Measurements from ENCODE around the gene BCAS1.
"Not testable (repeated sequence)": the region's sequence is repeated elsewhere in the genome, so short reads cannot be mapped to it uniquely, and the experiment has no call there.

BCAS1 gene

GRCh38 chr20:54021446-54022235 lies 48.8 kb downstream of the BCAS1 start:
- H3K4me3 ChIP-seq (ENCODE audit: low read depth, low read length): no peak overlapping the region
- H3K9me3 ChIP-seq (ENCODE audit: control insufficient read depth, insufficient read depth, low read length): no peaks in the 10 kb centered on the region
- no peak overlapping the region for H3K9ac ChIP-seq (ENCODE audit: low read depth, low read length)
- peaks cover 6% of the 10 kb centered on the region for H3K4me1 ChIP-seq (ENCODE audit: control insufficient read depth, insufficient read depth, low read length)
- no peaks in the 10 kb centered on the region for H3K36me3 ChIP-seq (ENCODE audit: control insufficient read depth, insufficient read depth, low read length)
- H3K27me3 ChIP-seq (ENCODE audit: control insufficient read depth, insufficient read depth, low read length): no peaks in the 10 kb centered on the region

GRCh38 chr20:54020868-54021267 lies 49.5 kb downstream of the BCAS1 start:
- no peak overlapping the region for H3K4me3 ChIP-seq (ENCODE audit: low read depth, low read length)
- H3K9ac ChIP-seq (ENCODE audit: low read depth, low read length): no peak overlapping the region
- H3K27me3 ChIP-seq (ENCODE audit: control insufficient read depth, insufficient read depth, low read length): no peaks in the 10 kb centered on the region
- no peaks in the 10 kb centered on the region for H3K9me3 ChIP-seq (ENCODE audit: control insufficient read depth, insufficient read depth, low read length)
- no peaks in the 10 kb centered on the region for H3K36me3 ChIP-seq (ENCODE audit: control insufficient read depth, insufficient read depth, low read length)
- H3K4me1 ChIP-seq (ENCODE audit: control insufficient read depth, insufficient read depth, low read length): peaks cover 6% of the 10 kb centered on the region

DNA sequence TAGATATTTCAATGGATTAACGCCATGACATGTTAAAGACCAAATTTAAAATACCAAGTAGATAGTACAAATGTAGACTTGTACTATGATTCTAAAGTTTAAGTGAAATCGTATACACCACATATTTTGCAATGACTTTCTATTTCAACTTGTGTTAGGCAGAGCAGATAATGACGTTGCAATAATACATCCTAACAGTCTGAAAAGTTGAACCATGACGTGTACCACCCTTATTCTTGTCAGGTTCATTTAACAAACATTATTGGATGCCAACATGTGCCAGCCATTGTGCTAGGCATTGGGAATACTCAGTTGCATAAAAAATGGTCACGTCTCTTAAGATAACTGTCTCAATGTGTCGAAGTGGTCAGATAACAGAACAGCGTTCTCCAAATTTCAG lies 50.0 kb downstream of the BCAS1 start:
- H3K4me1 ChIP-seq (ENCODE audit: control insufficient read depth, insufficient read depth, low read length): peaks cover 2% of the 10 kb centered on the region
- no peak overlapping the region for H3K4me3 ChIP-seq (ENCODE audit: low read depth, low read length)
- no peaks in the 10 kb centered on the region for H3K36me3 ChIP-seq (ENCODE audit: control insufficient read depth, insufficient read depth, low read length)
- H3K9me3 ChIP-seq (ENCODE audit: control insufficient read depth, insufficient read depth, low read length): no peaks in the 10 kb centered on the region
- H3K9ac ChIP-seq (ENCODE audit: low read depth, low read length): no peak overlapping the region
- no peaks in the 10 kb centered on the region for H3K27me3 ChIP-seq (ENCODE audit: control insufficient read depth, insufficient read depth, low read length)

DNA sequence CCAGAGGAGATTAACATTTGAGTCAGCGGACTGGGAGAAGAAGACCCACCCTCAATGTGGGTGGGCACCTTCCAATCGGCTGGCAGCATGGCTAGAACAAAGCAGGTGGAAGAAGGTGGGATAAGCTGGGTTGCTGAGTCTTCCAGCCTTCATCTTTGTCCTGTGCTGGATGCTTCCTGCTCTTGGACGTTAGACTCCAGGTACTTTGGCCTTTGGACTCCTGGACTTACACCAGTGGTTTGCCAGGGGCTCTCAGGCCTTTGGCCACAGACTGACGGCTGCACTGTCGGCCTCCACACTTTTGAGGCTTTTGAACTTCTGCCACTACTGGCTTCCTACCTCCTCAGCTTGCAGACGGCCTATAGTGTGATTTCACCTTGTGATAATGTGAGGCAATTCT lies 50.8 kb downstream of the BCAS1 start:
- Histone ChIP-seq H3K4me1 (ENCODE audit: control insufficient read depth, insufficient read depth, low read length) (no peaks in the 10 kb centered on the region), H3K4me3 (ENCODE audit: low read depth, low read length) (no peak overlapping the region), H3K36me3 (ENCODE audit: control insufficient read depth, insufficient read depth, low read length) (no peaks in the 10 kb centered on the region), H3K27me3 (ENCODE audit: control insufficient read depth, insufficient read depth, low read length) (no peaks in the 10 kb centered on the region), H3K9ac (ENCODE audit: low read depth, low read length) (no peak overlapping the region), H3K9me3 (ENCODE audit: control insufficient read depth, insufficient read depth, low read length) (no peaks in the 10 kb centered on the region)

DNA sequence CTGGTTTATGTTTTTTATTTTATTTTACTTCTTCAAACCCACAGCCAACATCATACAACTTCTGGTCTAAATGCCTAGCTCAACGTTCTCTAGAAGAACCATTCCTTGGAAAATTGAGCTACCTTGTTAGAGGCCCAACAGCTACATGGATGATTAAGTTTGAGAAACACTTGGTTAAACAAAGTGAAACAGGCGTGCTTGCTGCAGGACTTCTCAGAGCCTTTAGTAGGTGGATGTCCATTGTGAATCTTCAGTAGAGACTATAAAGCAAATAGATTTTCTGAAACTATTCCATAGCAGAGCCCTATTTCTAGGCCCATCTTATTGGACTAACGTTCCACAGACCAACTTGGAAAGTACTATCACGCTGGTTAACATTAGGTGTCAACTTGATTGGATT lies 51.3 kb downstream of the BCAS1 start:
- no peak overlapping the region for H3K4me3 ChIP-seq (ENCODE audit: low read depth, low read length)
- H3K4me1 ChIP-seq (ENCODE audit: control insufficient read depth, insufficient read depth, low read length): no peaks in the 10 kb centered on the region
- no peaks in the 10 kb centered on the region for H3K36me3 ChIP-seq (ENCODE audit: control insufficient read depth, insufficient read depth, low read length)
- H3K9ac ChIP-seq (ENCODE audit: low read depth, low read length): no peak overlapping the region
- H3K27me3 ChIP-seq (ENCODE audit: control insufficient read depth, insufficient read depth, low read length): no peaks in the 10 kb centered on the region
- H3K9me3 ChIP-seq (ENCODE audit: control insufficient read depth, insufficient read depth, low read length): no peaks in the 10 kb centered on the region

DNA sequence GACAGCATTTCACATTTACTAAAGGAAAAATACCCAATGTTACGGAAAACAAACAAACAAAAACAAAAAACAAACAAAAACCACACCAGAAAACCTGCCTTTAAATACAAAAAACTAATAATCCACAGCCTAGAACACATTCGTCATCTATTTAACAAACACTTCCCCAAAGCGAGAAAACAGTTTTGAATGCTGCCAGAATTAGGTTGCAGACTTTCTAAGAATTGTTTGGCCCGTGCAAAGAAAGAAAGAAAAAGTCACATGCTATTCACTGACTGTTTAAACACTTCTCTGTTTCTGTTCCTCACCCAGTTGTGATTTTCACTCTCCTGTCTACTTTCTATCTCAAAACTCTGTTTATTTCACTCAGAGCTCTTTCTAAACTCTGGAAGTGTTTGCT lies 52.5 kb downstream of the BCAS1 start:
- Histone ChIP-seq H3K4me3 (ENCODE audit: low read depth, low read length) (no peak overlapping the region), H3K9ac (ENCODE audit: low read depth, low read length) (no peak overlapping the region), H3K4me1 (ENCODE audit: control insufficient read depth, insufficient read depth, low read length) (no peaks in the 10 kb centered on the region), H3K27me3 (ENCODE audit: control insufficient read depth, insufficient read depth, low read length) (no peaks in the 10 kb centered on the region), H3K36me3 (ENCODE audit: control insufficient read depth, insufficient read depth, low read length) (no peaks in the 10 kb centered on the region), H3K9me3 (ENCODE audit: control insufficient read depth, insufficient read depth, low read length) (no peaks in the 10 kb centered on the region)

DNA sequence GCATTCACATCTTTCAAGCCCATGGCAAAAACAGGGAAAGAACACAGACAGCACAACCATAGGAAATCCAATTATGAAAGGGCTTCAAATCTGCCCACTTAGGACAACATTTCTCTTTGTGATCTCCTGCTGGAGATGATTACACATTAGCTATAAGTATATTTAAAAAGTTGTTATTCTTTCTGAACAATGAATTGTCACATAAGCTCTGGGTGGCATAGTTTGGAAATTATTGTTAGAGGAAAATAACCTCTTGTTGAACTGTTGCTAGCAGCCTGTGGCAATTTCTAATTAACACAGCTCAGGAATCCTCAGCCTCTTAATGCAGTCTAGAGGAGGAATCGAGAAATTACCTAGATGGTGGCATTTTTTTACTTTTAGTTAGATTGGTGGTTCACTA lies 54.9 kb downstream of the BCAS1 start:
- no peak overlapping the region for H3K9ac ChIP-seq (ENCODE audit: low read depth, low read length)
- H3K36me3 ChIP-seq (ENCODE audit: control insufficient read depth, insufficient read depth, low read length): no peaks in the 10 kb centered on the region
- no peaks in the 10 kb centered on the region for H3K4me1 ChIP-seq (ENCODE audit: control insufficient read depth, insufficient read depth, low read length)
- H3K4me3 ChIP-seq (ENCODE audit: low read depth, low read length): no peak overlapping the region
- no peaks in the 10 kb centered on the region for H3K27me3 ChIP-seq (ENCODE audit: control insufficient read depth, insufficient read depth, low read length)
- no peaks in the 10 kb centered on the region for H3K9me3 ChIP-seq (ENCODE audit: control insufficient read depth, insufficient read depth, low read length)

GRCh38 chr20:54014293-54014926 lies 56.0 kb downstream of the BCAS1 start:
- H3K27me3 ChIP-seq (ENCODE audit: control insufficient read depth, insufficient read depth, low read length): no peaks in the 10 kb centered on the region

DNA sequence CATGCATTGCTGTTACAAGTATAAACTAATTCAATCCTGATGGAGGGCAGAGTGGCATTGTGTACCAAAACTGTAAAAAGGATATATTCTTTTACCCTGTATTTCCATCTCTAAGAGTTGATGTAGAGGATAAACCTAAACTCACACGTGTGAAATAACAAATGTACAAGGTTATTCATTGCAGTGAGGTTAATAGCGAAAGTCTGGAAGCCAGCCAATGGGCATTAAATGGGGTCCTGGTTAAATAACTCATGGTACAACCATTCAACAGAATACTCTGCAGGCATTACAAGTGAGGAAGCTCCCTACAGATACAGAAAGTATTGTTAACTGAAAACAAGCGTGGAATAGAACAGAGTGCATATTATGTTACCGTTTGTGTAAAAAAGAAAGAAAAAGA lies 56.9 kb downstream of the BCAS1 start:
- no peaks in the 10 kb centered on the region for H3K36me3 ChIP-seq (ENCODE audit: control insufficient read depth, insufficient read depth, low read length)
- no peaks in the 10 kb centered on the region for H3K9me3 ChIP-seq (ENCODE audit: control insufficient read depth, insufficient read depth, low read length)
- no peak overlapping the region for H3K9ac ChIP-seq (ENCODE audit: low read depth, low read length)
- no peaks in the 10 kb centered on the region for H3K27me3 ChIP-seq (ENCODE audit: control insufficient read depth, insufficient read depth, low read length)
- no peaks in the 10 kb centered on the region for H3K4me1 ChIP-seq (ENCODE audit: control insufficient read depth, insufficient read depth, low read length)
- no peak overlapping the region for H3K4me3 ChIP-seq (ENCODE audit: low read depth, low read length)

More at GRCh38 chr20:54014293-54014926, 56.0 kb downstream of the BCAS1 start:
- H3K4me3 ChIP-seq (ENCODE audit: low read depth, low read length): no peak overlapping the region
- H3K4me1 ChIP-seq (ENCODE audit: control insufficient read depth, insufficient read depth, low read length): no peaks in the 10 kb centered on the region
- no peak overlapping the region for H3K9ac ChIP-seq (ENCODE audit: low read depth, low read length)
- H3K9me3 ChIP-seq (ENCODE audit: control insufficient read depth, insufficient read depth, low read length): no peaks in the 10 kb centered on the region
- H3K36me3 ChIP-seq (ENCODE audit: control insufficient read depth, insufficient read depth, low read length): no peaks in the 10 kb centered on the region

DNA sequence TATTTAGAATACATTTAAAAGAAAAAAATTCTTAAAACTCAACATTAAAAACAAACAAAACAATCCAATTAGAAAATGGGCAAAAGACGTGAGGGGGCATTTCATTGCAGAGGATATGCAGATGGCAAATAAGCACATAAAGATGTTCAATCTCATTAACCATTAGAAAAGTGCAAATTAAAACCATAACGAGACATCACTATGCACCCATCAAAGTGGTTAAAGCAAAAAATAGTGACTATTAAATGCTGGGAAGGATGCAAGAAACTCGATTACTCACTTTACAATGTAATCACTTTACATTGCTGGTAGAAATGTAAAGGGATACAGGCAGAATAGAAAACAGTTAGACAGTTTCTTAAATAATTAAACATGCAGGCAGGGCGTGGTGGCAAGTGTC lies 59.0 kb downstream of the BCAS1 start:
- Histone ChIP-seq H3K27me3 (ENCODE audit: control insufficient read depth, insufficient read depth, low read length) (no peaks in the 10 kb centered on the region), H3K9me3 (ENCODE audit: control insufficient read depth, insufficient read depth, low read length) (no peaks in the 10 kb centered on the region), H3K36me3 (ENCODE audit: control insufficient read depth, insufficient read depth, low read length) (no peaks in the 10 kb centered on the region), H3K9ac (ENCODE audit: low read depth, low read length) (no peak overlapping the region), H3K4me1 (ENCODE audit: control insufficient read depth, insufficient read depth, low read length) (no peaks in the 10 kb centered on the region), H3K4me3 (ENCODE audit: low read depth, low read length) (no peak overlapping the region)

DNA sequence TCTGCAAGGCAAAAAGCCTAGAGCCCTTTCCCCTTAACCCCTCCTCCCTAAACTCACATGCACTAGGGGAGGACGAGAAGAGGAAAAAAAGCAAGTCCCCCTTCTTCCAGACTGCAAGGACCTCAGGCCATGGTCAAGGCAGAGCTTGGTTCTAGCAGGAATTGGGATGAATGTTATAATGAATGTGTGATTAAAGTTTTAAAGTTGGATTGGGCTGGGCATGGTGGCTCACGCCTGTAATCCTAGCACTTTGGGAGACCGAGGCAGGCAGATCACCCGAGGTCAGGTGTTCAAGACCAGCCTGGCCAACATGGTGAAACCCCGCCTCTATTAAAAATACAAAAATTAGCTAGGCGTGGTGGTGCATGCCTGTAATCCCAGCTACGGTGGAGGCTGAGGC lies 64.2 kb downstream of the BCAS1 start:
- not testable (repeated sequence) for H3K36me3 ChIP-seq (ENCODE audit: control insufficient read depth, insufficient read depth, low read length); H3K9me3 ChIP-seq (ENCODE audit: control insufficient read depth, insufficient read depth, low read length); H3K4me1 ChIP-seq (ENCODE audit: control insufficient read depth, insufficient read depth, low read length); H3K4me3 ChIP-seq (ENCODE audit: low read depth, low read length); H3K27me3 ChIP-seq (ENCODE audit: control insufficient read depth, insufficient read depth, low read length); H3K9ac ChIP-seq (ENCODE audit: low read depth, low read length)

GRCh38 chr20:54005524-54005923 lies 64.9 kb downstream of the BCAS1 start:
- H3K36me3 ChIP-seq (ENCODE audit: control insufficient read depth, insufficient read depth, low read length): no peaks in the 10 kb centered on the region
- no peak overlapping the region for H3K9ac ChIP-seq (ENCODE audit: low read depth, low read length)
- H3K9me3 ChIP-seq (ENCODE audit: control insufficient read depth, insufficient read depth, low read length): no peaks in the 10 kb centered on the region
- H3K27me3 ChIP-seq (ENCODE audit: control insufficient read depth, insufficient read depth, low read length): no peaks in the 10 kb centered on the region
- H3K4me3 ChIP-seq (ENCODE audit: low read depth, low read length): no peak overlapping the region
- H3K4me1 ChIP-seq (ENCODE audit: control insufficient read depth, insufficient read depth, low read length): no peaks in the 10 kb centered on the region
